ENCODE results near the gene PET100.
A peak's percentile ranks its signal among the peaks of the same experiment; 100 is the strongest.
"Not testable (repeated sequence)": the region's sequence is repeated elsewhere in the genome, so short reads cannot be mapped to it uniquely, and the experiment has no call there.

Gene PET100

GRCh38 chr19:7635670-7636069 is 6.1 kb downstream of the PET100 start:
- no peak for DNase-seq

GRCh38 chr19:7636317-7636690 is 6.7 kb downstream of the PET100 start:
- DNase-seq: no peak

- DNase-seq: no peak
Measured at GRCh38 chr19:7636691-7637373, 7.2 kb downstream of the PET100 start, which contains the start of gene STXBP2. Gene STXBP2 (plus strand): TSS chr19:7637110. CDS start chr19:7637150, 40 bp downstream.

GRCh38 chr19:7637374-7638256 is 8.0 kb downstream of the PET100 start:
- no peak for DNase-seq

GRCh38 chr19:7638802-7639465 is 9.3 kb downstream of the PET100 start:
- DNase-seq: peak; percentile 85

- DNase-seq: no peak
Measured at GRCh38 chr19:7639863-7640348, 10.3 kb downstream of the PET100 start.

GRCh38 chr19:7640803-7641202 is 11.2 kb downstream of the PET100 start:
- DNase-seq: no peak

GRCh38 chr19:7641290-7642276 is 12.0 kb downstream of the PET100 start:
- no peak for DNase-seq

- no peak for DNase-seq
Measured at GRCh38 chr19:7642295-7643030, 12.9 kb downstream of the PET100 start.

GRCh38 chr19:7643031-7643415 is 13.4 kb downstream of the PET100 start:
- DNase-seq: no peak

- DNase-seq: not testable (repeated sequence)
Measured at GRCh38 chr19:7643629-7644549, 14.3 kb downstream of the PET100 start.

GRCh38 chr19:7644550-7644877 is 14.9 kb downstream of the PET100 start:
- no peak for DNase-seq

- DNase-seq: no peak
Measured at GRCh38 chr19:7645163-7645562, 15.6 kb downstream of the PET100 start.

- DNase-seq: no peak
Measured at GRCh38 chr19:7645656-7646425, 16.2 kb downstream of the PET100 start.

- DNase-seq: no peak
Measured at GRCh38 chr19:7646426-7646700, 16.8 kb downstream of the PET100 start.

- no peak for DNase-seq
Measured at GRCh38 chr19:7647156-7647555, 17.6 kb downstream of the PET100 start.

GRCh38 chr19:7648265-7649014 is 18.8 kb downstream of the PET100 start:
- DNase-seq: no peak

- DNase-seq: no peak
Measured at GRCh38 chr19:7650148-7650547, 20.6 kb downstream of the PET100 start.

- DNase-seq: peak; percentile 32
Measured at GRCh38 chr19:7652061-7652641, 22.6 kb downstream of the PET100 start.
